Muscle of leg (tissue), 11 donors: ENCODE results near the gene CUBN. TPM values are rescaled to one million over a fixed set of nuclear protein-coding genes. Genes with fewer than 3 reads are reported as not detected.
"Not testable (repeated sequence)": the region's sequence is repeated elsewhere in the genome, so short reads cannot be mapped to it uniquely, and the experiment has no call there.

Experiments used
- DNase-seq: peaks from one replicate; pipeline ENCODE4 v3.0.0; 2013
- H3K27ac ChIP-seq: one replicate; pipeline ENCODE4 v1.5.1; 2013; ENCODE audit warnings: mild to moderate bottlenecking, low read length, control low read depth
- H3K27me3 ChIP-seq: one replicate; pipeline ENCODE4 v1.6.1; 2013; ENCODE audit warnings: low read length; ENCODE audit not compliant: control insufficient read depth, insufficient read depth
- H3K36me3 ChIP-seq: one replicate; pipeline ENCODE4 v1.6.1; 2013; ENCODE audit warnings: low read length; ENCODE audit not compliant: control insufficient read depth, insufficient read depth
- H3K4me1 ChIP-seq: one replicate; pipeline ENCODE4 v1.6.1; 2013; ENCODE audit warnings: low read length; ENCODE audit not compliant: control insufficient read depth, insufficient read depth
- H3K4me3 ChIP-seq: one replicate; pipeline ENCODE4 v1.5.1; 2013; ENCODE audit warnings: low read length, control low read depth
- H3K9me3 ChIP-seq: replicated peaks from 2 replicates; pipeline ENCODE4 v1.6.1; 2013; ENCODE audit warnings: low read depth, low read length; ENCODE audit not compliant: control insufficient read depth
- WGBS: methylation state at CpG from one replicate; pipeline ENCODE4 v1.1.5; 2013; ENCODE audit warnings: missing lambda C conversion rate; ENCODE audit not compliant: insufficient coverage; 5-methylcytosine and 5-hydroxymethylcytosine counted together
- polyA plus RNA-seq, 8 donors: library from polyadenylated mRNA; unstranded; fragments of 120-200 nt; gene quantifications; one replicate each; pipeline versions ENCODE4 v1.2.1 to v1.2.3, GENCODE V29; 2013; ENCODE audit warnings: inconsistent platforms in 1 of 8, low replicate concordance in 1 of 8; ENCODE audit not compliant: insufficient read length in 8 of 8, insufficient read depth in 1 of 8
- total RNA-seq: library from RNA; stranded (reverse); fragments of 120-200 nt; gene quantifications from one replicate; pipeline ENCODE4 v1.2.4, GENCODE V29; 2013

Gene CUBN
- total and polyA plus RNA-seq, 9 donors, result 1.4 to 5.0 (median 2.0) TPM

GRCh38 chr10:17122726-17123661 is 6.6 kb downstream of the CUBN start:
- Histone ChIP-seq H3K27ac (no peak overlapping the region), H3K4me1 (no peaks in the 10 kb centered on the region)
- DNase-seq, result no peak

GRCh38 chr10:17122052-17122451 is 7.6 kb downstream of the CUBN start:
- Histone ChIP-seq H3K27me3 (no peaks in the 10 kb centered on the region), H3K36me3 (no peaks in the 10 kb centered on the region), H3K4me3 (no peak overlapping the region), H3K9me3 (no peaks in the 10 kb centered on the region), H3K27ac (no peak overlapping the region), H3K4me1 (no peaks in the 10 kb centered on the region)
- DNase-seq, result no peak
- WGBS, result 87% methylated on average over 1 of the region's 2 CpGs

More at GRCh38 chr10:17122726-17123661, 6.6 kb downstream of the CUBN start:
- no peaks in the 10 kb centered on the region for H3K9me3 ChIP-seq
- H3K4me3 ChIP-seq, result no peak overlapping the region
- H3K36me3 ChIP-seq, result no peaks in the 10 kb centered on the region
- no peaks in the 10 kb centered on the region for H3K27me3 ChIP-seq
- WGBS, result no CpG with 5 or more reads among the region's 5 CpGs

GRCh38 chr10:17120694-17121093 is 8.9 kb downstream of the CUBN start:
- H3K4me1 ChIP-seq, result no peaks in the 10 kb centered on the region
- no peak overlapping the region for H3K27ac ChIP-seq
- WGBS, result no CpG with 5 or more reads among the region's 3 CpGs
- no peaks in the 10 kb centered on the region for H3K9me3 ChIP-seq
- no peaks in the 10 kb centered on the region for H3K27me3 ChIP-seq
- H3K36me3 ChIP-seq, result no peaks in the 10 kb centered on the region
- DNase-seq, result no peak
- H3K4me3 ChIP-seq, result no peak overlapping the region

GRCh38 chr10:17119845-17120244 is 9.8 kb downstream of the CUBN start:
- Histone ChIP-seq H3K36me3 (no peaks in the 10 kb centered on the region), H3K4me1 (no peaks in the 10 kb centered on the region), H3K4me3 (no peak overlapping the region), H3K9me3 (no peaks in the 10 kb centered on the region), H3K27me3 (no peaks in the 10 kb centered on the region), H3K27ac (no peak overlapping the region)
- no peak for DNase-seq
- WGBS, result 40% methylated on average over 2 of the region's 3 CpGs

- Histone ChIP-seq H3K9me3 (no peaks in the 10 kb centered on the region), H3K4me3 (no peak overlapping the region), H3K36me3 (no peaks in the 10 kb centered on the region), H3K4me1 (peaks cover 2% of the 10 kb centered on the region), H3K27ac (no peak overlapping the region), H3K27me3 (no peaks in the 10 kb centered on the region)
- WGBS, result no CpG with 5 or more reads among the region's 5 CpGs
- DNase-seq, result no peak
These were observed 13.4 kb downstream of the CUBN start for GRCh38 chr10:17116193-17116592.

- H3K9me3 ChIP-seq, result no peaks in the 10 kb centered on the region
- no peak overlapping the region for H3K4me3 ChIP-seq
- no peaks in the 10 kb centered on the region for H3K36me3 ChIP-seq
- H3K27ac ChIP-seq, result no peak overlapping the region
- peaks cover 2% of the 10 kb centered on the region for H3K4me1 ChIP-seq
- WGBS, result no CpG with 5 or more reads among the region's 5 CpGs
- H3K27me3 ChIP-seq, result no peaks in the 10 kb centered on the region
- no peak for DNase-seq
These were observed 13.9 kb downstream of the CUBN start for GRCh38 chr10:17115683-17116082.

GRCh38 chr10:17114878-17115444 is 14.7 kb downstream of the CUBN start:
- not testable (repeated sequence) for H3K4me1 ChIP-seq, H3K4me3 ChIP-seq, H3K36me3 ChIP-seq, H3K9me3 ChIP-seq, H3K27me3 ChIP-seq, DNase-seq, H3K27ac ChIP-seq
- 93% methylated on average over 10 of the region's 13 CpGs for WGBS

- 25% methylated on average over 6 of the region's 7 CpGs for WGBS
- H3K27ac ChIP-seq, result no peak overlapping the region
- peak; percentile 82 for DNase-seq
- no peak overlapping the region for H3K4me3 ChIP-seq
- no peaks in the 10 kb centered on the region for H3K36me3 ChIP-seq
- no peaks in the 10 kb centered on the region for H3K9me3 ChIP-seq
- H3K27me3 ChIP-seq, result no peaks in the 10 kb centered on the region
- H3K4me1 ChIP-seq, result peaks cover 2% of the 10 kb centered on the region
These were observed 15.6 kb downstream of the CUBN start for GRCh38 chr10:17113889-17114540.

- Histone ChIP-seq H3K27ac (no peak overlapping the region), H3K4me1 (peaks cover 2% of the 10 kb centered on the region), H3K27me3 (no peaks in the 10 kb centered on the region), H3K4me3 (no peak overlapping the region), H3K9me3 (no peaks in the 10 kb centered on the region), H3K36me3 (no peaks in the 10 kb centered on the region)
- WGBS, result no CpG with 5 or more reads among the region's 4 CpGs
- DNase-seq, result no peak
These were observed 16.3 kb downstream of the CUBN start for GRCh38 chr10:17113346-17113745.

- Histone ChIP-seq H3K4me1 (peaks cover 2% of the 10 kb centered on the region), H3K4me3 (no peak overlapping the region), H3K36me3 (no peaks in the 10 kb centered on the region), H3K27me3 (no peaks in the 10 kb centered on the region), H3K9me3 (no peaks in the 10 kb centered on the region), H3K27ac (no peak overlapping the region)
- no peak for DNase-seq
- no CpG with 5 or more reads among the region's 3 CpGs for WGBS
These were observed 17.0 kb downstream of the CUBN start for GRCh38 chr10:17112566-17112965.
